ENCODE data around the gene SYNPR.
A peak's percentile ranks its signal among the peaks of the same experiment; 100 is the strongest.

DNA sequence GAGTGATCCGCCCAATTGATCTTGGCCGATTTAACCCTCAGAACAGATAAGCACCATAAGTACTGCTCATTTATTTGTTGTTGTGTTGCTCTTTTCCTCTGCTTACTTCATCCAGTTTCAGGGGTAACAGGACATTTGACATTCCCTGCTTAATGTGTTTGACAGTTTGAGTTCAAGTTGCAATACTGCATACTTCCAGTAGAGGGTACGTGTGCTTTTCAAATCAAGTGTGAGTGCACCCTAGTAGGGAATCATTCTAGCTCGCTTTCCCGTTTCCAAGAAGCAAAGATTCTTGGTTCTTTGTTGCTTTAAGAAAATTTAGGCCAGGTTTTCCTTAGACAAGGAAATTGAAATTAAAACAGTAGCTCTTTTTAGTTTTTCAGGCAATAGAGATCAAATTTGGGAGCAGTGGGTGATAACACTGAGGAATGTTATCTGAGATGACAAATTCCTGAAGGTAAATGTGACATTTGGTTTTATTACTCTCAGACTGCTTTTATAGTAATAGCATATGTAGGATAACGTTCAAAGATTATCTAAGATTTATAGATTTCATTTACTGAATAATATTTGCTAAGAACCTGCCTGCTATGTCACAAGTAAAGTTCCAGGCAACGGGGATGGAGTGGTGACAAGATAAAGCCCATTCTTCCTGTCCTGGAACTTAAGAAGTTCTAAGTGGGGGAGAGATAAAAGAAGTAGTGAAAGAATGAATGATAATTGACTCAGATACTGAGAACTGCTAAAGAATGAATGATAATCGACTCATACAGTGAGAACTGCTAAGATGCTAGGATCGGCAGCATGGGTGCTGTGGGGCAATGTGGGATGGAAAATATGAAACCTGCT is 73.3 kb downstream of the SYNPR start:
- TF ChIP-seq, protein P1, sequence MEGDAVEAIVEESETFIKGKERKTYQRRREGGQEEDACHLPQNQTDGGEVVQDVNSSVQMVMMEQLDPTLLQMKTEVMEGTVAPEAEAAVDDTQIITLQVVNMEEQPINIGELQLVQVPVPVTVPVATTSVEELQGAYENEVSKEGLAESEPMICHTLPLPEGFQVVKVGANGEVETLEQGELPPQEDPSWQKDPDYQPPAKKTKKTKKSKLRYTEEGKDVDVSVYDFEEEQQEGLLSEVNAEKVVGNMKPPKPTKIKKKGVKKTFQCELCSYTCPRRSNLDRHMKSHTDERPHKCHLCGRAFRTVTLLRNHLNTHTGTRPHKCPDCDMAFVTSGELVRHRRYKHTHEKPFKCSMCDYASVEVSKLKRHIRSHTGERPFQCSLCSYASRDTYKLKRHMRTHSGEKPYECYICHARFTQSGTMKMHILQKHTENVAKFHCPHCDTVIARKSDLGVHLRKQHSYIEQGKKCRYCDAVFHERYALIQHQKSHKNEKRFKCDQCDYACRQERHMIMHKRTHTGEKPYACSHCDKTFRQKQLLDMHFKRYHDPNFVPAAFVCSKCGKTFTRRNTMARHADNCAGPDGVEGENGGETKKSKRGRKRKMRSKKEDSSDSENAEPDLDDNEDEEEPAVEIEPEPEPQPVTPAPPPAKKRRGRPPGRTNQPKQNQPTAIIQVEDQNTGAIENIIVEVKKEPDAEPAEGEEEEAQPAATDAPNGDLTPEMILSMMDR (IDR thresholded peaks at IDR 0.05), result peak; percentile 70 to 86 (median 81)
- TF ChIP-seq POLR2A (IDR thresholded peaks at IDR 0.05), result no peak

Measured in heart left ventricle (tissue), 13 donors.